DOHH2 (cell line): ENCODE data around the gene MAGED4.
"Not testable (repeated sequence)": the region's sequence is repeated elsewhere in the genome, so short reads cannot be mapped to it uniquely, and the experiment has no call there.

Experiments used
- EZH2phosphoT487 ChIP-seq: fragments of 200-600 bp; sonication (generic); IDR thresholded peaks from 2 replicates; pipeline ENCODE4 v1.6.1; 2017; ENCODE audit warnings: borderline replicate concordance, mild to moderate bottlenecking, antibody characterized with exemption, low read length, moderate library complexity, mixed read lengths
- TF ChIP-seq, protein P1 (sequence below): fragments of 200-600 bp; sonication (generic); IDR thresholded peaks from one replicate; pipeline ENCODE4 v1.5.1; 2014; ENCODE audit warnings: antibody characterized with exemption, mild to moderate bottlenecking, low read depth, low read length; ENCODE audit not compliant: poor library complexity, severe bottlenecking

- TF ChIP-seq, protein P1, sequence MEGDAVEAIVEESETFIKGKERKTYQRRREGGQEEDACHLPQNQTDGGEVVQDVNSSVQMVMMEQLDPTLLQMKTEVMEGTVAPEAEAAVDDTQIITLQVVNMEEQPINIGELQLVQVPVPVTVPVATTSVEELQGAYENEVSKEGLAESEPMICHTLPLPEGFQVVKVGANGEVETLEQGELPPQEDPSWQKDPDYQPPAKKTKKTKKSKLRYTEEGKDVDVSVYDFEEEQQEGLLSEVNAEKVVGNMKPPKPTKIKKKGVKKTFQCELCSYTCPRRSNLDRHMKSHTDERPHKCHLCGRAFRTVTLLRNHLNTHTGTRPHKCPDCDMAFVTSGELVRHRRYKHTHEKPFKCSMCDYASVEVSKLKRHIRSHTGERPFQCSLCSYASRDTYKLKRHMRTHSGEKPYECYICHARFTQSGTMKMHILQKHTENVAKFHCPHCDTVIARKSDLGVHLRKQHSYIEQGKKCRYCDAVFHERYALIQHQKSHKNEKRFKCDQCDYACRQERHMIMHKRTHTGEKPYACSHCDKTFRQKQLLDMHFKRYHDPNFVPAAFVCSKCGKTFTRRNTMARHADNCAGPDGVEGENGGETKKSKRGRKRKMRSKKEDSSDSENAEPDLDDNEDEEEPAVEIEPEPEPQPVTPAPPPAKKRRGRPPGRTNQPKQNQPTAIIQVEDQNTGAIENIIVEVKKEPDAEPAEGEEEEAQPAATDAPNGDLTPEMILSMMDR = not testable (repeated sequence)
- not testable (repeated sequence) for TF ChIP-seq EZH2phosphoT487
Observed at GRCh38 chrX:52171055-52171454, 13.6 kb upstream of the MAGED4 start.
